ENCODE results near the gene ESRRB.

The ESRRB gene

DNA sequence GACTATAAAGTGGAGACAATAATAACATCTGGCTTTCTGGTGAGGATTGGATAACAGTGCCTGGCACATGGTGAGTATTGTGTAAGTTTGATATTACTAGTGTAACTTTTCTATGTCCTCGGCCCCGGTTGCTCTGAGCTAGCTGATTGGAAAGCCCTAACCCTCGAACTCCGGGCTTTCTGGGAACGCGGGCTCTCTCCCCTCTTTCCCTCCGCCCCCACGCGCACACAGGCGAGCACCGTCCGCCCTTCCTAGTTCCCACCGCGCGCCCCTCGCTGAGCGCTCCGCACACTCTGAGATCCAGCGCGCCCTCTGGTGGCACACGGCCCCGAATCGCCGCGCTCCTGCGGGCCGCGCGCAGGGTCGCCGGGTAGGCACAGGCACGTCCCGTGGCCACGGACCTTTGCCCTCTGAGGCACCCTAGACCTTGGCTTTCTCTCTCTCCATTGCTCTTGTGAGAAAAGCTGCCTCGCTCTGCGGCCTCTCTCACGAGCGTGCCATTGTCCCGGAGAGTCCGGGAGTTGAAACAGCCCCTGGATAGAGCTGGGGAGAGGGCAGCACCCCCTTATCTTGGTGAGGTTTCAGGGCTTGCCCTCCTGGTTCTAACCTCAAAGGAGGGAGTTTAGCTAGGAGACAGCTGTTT is 23.2 kb upstream of the ESRRB start:
- no peak for DNase-seq (ENCODE audit: low read depth, low spot score)

DNA sequence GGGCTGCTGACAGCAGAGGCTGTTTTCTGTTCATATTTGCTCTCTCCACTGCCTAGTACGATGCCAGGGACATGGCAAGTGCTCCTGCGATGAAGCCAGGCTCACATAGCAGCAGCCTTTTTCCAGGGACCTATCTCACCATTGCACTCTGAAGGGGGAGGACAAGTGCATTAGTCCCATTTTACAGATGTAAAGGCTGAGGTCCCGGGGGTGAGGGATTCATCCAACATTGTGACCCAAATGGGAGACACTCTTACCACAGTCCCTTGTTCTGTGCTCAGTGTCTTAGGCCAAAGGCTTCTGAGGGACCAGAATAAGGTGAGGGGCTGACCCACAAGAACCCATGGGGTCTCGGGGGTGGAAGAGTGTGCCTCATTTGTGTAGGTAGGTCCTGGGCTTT is 21.6 kb upstream of the ESRRB start:
- no peak for DNase-seq (ENCODE audit: low read depth, low spot score)

DNA sequence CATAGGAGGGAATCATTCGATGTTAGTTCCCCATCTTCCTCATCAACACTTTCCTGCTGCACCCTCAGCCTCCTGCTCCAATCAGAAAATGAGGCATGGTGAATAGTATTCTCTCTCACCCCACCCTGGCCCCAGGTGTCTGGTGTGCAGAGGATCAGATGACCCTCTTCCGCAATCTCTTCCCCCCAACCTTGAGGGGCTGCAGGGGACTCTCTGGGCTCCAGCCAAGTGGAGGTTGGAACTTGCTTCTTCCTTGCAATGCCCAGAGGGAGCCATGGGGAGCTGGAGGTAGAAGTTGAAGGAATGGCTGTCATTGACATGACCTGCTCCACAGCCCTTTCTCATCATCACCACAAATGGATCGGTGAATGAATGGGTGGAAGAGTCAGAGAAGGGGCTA is 20.2 kb upstream of the ESRRB start:
- no peak for DNase-seq (ENCODE audit: low read depth, low spot score)

DNA sequence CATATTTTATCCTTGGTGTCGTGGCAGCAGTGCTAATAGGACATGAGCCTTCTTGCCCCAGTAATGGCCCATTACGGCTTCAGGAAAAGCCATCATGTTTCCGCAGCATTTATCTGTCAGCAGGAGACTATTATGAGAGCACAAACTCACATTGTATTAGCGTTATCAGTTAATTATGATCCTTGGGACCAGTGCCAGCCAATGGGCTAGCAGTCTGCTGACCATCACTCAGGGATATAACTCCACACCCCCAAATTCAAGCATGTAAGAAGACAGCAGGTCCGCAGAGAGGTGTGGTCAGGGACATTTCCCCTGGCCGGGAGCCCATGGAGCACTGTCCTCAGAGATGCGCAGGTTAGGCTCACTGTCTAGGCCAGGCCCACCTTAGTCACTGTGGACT is 4.9 kb upstream of the ESRRB start:
- no peak for DNase-seq (ENCODE audit: low read depth, low spot score)

DNA sequence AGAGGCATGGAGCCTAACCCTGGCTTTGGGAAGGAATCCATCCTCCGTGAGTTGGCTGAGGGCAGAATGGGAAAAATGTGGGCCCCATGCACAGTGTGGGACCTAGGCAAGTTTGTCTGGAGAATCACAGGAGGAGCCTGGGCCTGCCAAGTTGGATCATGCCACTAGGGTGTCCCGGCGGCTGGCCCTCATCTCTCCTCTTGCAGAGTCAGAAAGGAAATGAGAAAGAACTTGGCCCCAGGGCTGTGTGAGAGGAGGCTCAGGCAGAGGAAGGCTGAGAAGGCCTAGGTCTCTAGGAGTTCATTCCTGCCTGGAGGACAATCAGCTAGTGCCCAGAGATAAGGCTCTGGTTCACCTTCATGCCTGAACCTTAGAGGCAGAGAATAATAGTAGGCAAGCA is 2.5 kb upstream of the ESRRB start:
- DNase-seq (ENCODE audit: low read depth, low spot score), result no peak

DNA sequence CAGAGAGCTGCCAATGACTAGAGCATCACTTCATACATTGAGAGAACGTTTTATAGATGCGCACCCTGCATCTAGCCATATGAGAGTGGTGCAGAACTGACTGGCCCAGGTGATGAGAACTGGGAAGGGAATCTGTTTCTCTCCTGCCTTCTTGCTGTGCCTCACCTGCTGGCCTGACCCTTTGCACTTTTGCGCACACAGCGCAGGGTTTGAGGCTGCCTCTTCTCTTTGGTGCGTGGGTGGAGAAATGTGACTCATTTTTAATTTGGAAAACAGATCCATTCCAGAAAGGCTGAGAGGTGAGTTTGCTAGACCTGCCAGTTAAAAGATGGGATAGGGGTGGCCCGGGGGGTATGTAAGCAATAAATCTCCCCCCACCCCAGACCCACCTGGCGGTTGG is 453 bp upstream of the ESRRB start:
- DNase-seq (ENCODE audit: low read depth, low spot score), result no peak

DNA sequence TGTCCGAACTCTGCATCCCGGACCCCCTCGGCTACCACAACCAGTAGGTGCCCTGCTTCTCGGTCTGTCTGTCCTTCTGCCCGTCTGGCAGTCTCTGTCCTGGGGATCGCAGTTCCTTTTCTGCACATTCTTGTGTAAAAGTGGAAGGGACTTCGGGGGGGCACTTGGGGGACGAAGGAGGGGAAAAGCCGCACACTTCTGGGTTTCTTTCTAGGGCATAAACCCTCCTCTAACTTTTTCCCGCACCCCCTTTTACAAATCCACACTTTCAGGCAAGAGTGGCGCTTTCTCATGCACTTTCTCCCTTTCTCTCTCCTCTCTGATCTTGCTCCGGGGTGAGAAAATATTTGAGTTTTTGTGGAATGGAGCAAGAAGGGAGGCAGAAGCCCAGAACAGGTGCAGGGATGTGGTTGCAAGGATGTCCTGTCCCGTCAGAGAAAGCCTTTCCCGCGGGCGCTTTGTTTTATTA is 506 bp downstream of the ESRRB start:
- no peak for DNase-seq (ENCODE audit: low read depth, low spot score)

DNA sequence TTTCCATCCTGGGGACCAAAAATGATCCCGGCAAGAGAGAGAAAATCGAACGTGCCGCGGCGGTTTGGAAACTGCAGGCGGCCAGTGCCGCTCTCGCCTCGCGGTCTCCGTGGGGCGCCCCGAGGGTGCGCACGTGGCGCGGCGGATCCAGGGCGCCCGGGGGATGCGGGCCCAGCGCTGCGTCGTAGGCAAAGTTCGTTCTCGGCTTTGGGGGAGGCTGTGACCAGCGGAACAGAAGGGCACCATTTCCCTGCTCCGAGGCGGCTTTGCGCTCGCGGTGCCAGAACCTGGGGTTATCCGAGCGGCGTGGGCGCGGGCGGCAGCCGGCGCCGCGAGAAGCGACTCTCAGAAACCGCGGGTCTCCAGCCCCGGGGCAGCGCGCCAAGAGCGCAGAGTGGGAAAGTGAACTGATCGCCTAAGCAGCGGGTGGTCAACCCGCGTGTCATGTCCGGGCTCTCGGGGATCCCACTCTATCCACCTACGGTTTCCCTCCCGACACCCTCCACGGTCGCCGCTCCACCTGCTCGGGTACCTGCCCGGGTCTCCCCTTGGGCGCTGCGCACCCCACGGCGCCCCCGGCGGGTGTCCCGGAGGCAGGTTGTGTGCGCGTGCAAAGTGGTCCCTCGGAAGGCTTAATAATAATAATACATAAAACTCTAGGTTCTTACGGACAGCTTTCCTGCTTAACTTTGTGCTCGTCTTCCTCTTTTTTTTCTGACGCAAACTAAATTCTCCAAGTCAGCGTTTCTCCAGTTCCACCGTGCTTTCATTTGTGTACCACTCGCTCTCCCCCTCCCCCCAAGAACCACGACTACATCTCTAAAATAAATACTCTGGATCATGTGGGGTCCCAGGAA is 1.2 kb downstream of the ESRRB start:
- DNase-seq (ENCODE audit: low read depth, low spot score), result no peak

DNA sequence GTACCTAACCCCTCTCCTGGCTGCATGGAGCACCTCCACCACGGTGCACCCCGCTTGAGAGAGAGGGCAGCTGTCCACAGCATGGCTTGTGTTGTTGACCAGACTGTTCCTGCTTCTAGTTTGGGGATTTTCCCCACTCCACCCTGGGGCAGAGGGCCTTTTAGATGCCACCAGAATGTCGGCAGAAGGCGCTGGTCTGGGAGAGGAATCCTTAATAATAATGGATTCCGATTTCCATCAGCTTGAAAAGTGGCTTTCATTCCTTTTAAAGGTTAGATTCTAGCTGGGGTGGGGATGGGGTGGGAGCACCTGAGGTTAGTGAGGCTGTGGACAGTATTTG is 1.8 kb downstream of the ESRRB start:
- no peak for DNase-seq (ENCODE audit: low read depth, low spot score)

DNA sequence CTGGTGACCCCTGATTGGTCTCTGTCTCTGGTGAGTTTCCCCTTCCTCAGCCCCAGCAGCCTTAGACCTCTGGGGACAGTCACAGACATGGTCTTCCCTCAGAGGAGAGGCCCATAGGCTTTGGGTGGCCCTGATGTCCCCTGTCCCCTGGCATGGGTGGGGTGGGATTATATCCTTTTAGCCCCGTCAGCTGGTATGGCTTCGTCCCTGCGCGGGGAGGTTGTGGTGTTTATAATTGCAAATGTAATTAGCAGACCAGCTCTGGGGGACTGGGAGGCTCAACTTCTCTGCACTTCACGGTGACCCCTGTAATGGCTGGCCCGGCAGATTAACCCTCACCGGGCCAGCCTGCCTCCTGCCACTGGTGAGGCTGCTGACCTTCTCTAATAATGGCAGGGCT is 5.1 kb downstream of the ESRRB start:
- no peak for DNase-seq (ENCODE audit: low read depth, low spot score)

DNA sequence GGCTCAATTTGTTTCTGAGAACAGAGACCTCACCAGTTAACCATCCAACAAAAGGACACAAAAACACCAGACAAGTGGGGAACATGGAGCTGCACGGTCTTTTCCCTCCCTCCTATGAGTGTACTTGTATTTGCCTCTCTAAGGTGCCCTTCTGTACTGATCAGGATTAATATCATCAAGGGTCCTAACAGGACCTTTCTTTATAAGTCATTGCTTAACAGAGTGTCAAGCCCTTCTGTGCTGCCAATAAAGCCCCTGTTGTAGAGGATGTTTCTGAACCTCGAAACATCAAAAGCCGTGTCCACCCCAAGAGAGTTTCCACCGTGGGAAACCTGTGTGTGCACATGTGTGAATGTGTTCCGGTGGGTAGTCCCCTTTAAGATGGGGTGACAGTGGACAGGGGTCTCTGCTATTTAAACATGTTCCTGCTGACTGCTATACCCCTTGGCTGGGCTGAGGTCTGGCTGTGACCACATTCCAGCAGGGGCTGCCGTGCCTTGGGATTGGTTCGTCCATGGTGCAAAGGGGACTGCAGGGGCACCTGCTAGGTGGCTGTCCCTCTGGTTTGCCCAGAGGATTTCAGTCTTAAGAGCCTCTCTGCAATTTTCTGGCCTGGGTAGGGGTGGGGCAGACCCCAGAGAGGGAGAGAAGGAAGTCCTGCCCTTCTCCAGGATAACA is 6.0 kb downstream of the ESRRB start:
- DNase-seq (ENCODE audit: low read depth, low spot score), result no peak

DNA sequence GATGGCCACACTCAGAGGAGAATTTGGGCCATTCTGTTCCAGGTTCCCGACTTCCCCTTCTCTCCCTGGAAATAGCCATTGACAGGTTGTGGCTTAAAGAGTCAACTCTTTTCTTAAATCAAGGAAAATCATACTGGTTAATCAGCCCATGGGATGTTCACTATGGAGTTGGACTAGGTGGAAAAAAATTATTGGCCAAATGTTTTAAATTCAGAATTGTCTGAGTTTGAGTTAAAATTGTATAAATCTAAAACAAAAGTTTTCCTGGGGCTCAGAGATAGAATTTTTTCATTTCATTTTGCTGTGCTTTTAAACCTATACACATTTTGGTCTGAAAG is 6.5 kb downstream of the ESRRB start:
- DNase-seq (ENCODE audit: low read depth, low spot score), result no peak

DNA sequence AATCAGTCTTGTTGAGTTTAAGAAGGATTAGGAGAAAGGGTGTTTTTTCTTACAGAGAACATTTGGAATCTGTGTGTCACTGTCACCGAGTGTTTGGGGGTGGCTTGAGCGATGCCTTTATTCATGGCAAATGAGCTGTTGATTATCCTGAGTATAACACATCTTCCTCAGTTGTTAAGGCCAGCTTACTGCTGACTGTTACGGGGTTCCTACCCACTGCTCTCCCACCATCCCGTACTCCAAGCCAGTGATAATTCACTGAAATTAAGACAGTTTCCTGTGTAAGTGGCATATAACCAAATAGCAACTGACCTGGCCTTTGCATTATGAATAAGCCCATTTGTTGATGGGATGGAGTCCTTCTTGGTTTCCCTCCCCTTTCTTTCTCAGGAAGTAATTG is 9.5 kb downstream of the ESRRB start:
- DNase-seq (ENCODE audit: low read depth, low spot score), result no peak

DNA sequence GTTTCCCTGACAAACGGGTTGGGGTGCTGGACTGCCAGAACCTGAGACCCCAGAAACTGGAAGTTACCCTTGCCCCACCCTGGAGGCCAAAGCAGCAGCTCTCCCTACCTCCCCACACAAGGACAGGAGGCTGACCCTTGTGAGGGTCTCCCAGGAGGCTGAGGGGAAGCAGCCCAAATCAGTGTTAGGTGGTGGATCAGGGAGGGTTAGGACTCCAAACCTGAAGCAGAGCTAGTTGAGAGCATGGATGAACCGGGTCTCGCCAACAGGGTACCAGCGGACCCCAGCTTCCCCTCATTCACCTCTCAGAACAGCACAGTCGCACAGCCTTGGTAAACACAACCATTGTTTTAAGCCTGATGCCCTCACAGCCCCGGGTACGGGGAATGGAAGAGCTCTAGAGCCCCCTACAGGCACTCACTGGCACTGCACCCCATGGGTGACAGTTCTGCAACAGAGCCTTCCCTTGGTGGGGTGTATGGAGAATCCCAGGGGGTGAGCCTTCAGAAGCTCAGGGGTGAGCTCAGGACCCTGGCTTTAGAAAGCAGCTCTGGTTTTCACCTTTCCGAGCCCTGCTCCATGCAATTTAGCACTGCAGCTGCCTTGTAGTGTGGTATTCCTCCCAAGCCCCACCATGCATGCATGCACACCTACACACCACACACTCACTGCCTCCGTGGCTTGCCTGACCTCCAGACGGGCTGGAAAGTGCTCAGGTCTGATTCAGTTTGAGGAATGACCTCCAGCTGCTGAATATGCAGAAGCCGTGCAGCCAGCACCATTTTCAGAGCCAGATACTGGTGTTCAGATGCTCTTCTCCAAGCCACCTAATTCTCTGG is 11.2 kb downstream of the ESRRB start:
- peak; percentile 23 for DNase-seq (ENCODE audit: low read depth, low spot score)

DNA sequence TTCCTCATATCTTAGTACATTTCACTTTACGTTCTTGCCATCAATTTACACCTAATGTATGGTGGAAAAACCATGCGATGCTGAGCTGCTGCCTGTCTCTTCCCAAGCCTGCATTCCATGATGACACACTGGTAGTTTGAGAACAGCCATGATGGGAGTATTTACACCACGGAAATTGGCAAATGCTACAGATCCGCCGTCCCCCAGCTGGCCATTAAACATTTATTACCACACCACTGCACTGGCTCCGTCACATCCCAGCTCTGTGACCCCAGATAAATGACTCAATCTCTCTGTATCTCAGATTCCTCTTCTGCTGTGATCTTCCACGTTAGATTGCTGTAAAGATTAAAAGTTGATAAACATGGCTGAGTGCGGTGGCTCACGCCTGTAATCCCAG is 13.9 kb downstream of the ESRRB start:
- no peak for DNase-seq (ENCODE audit: low read depth, low spot score)

DNA sequence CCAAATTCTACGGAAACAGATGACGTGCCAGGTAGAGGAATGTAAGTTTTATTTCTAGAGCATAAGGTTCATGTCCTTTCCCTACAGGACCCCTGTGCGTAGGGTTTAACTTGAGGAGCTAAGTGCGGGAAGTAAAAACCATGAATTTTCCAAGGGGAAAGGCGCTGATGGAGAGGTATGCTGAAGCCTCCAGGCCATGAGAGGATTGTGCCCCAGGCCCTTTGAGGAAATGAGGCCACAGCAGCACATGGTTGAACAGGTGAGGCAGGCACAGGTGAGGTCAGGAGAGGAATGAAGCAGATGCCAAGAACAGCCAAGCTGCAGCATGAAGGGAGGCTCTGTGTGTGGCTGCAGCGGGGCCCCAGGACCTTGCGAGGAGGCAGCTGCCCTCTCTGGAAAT is 14.7 kb downstream of the ESRRB start:
- no peak for DNase-seq (ENCODE audit: low read depth, low spot score)

DNA sequence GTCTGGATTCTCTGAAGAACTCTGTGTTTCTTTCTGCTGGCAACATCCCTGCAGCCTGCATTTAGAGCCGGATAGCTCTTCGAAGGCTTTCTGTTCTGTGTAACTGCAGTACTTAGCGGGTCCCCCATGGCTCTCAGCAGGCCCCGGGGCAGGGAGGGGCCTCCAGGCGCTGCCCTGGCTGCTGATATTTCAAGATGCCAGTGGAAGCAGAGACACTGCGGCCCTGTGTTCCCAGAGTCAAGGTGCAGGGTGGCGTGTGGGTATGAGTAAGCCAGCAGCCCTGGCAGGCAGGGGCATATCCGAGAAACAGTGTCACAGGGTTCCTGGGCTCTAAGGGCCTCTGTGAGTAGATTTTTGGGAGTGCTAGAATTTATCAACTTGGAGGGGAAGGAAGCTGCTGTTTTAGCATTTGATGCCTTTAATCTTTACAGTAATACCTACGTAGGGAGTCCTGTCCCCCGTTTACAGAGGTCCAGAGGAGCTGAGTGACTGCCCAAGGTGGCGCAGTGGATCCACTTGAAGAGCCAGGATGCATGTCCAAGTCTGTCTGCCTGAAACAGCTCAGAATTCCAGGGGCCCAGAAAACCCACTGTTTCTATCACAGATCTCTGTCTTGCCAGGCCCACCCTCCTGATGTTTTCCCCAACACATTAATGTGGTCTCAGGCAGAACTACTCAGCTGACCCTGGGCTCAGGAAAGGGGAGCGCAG is 16.2 kb downstream of the ESRRB start:
- DNase-seq (ENCODE audit: low read depth, low spot score), result no peak

DNA sequence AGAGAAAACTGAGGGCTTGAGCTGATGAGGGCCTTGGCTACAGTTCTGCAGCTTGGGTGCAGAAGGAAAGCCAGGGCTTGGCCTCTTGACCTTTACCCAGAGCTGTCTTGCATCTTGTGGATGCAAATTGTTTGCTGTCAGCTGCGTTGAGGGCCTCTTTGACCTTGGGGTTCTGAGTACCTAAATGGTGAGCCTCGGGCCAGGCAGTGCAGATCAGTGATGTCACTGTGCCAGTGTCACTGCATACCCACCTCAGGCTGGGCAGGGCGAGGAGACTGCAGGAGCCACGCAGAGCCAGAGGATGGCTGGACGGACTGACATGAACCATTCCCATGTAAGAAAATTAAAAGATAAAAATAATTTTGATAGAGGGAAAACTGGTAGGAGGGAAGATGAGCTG is 18.6 kb downstream of the ESRRB start:
- no peak for DNase-seq (ENCODE audit: low read depth, low spot score)

DNA sequence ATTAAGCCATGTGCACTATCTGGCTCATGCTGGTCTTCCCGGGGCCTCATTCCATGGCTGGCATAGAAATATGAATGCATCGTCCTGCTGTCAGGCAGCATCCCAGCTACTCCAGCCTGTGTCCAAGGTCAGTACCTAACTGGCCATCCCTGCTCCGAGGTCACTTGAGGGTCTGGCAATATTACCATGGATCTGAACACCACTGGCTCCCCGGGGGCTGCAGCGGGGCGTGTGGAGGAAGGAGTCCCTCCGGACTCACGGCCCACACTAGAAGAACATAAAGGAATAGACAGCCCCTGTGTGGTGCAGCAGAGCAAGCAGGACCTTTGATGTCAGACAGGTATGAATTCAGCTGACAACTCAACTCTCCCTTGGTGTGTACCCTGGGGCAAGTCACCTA is 19.2 kb downstream of the ESRRB start:
- DNase-seq (ENCODE audit: low read depth, low spot score), result no peak

DNA sequence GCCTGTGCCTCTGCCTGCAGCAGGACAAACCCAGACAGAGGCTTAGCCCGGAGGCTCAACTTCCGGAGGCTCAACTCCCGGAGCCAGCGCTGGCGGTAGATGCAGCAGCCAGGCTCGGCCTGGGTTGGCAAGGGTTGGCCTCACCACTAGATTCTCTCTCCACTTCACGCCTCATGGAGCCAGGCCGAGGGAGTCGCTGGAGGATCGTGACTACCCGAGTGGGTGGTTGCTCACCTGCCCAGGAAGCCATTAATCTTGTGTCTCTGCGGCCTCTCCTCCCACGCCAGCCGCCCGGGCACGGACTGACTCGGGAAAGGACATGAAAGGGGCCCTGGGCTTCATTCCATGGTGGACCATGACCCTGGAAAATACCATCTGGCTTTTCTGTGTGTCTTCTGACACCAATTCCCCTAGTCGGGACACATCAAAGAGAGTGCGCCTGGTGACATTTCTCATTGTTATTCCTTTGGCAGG is 20.8 kb downstream of the ESRRB start:
- no peak for DNase-seq (ENCODE audit: low read depth, low spot score)

DNA sequence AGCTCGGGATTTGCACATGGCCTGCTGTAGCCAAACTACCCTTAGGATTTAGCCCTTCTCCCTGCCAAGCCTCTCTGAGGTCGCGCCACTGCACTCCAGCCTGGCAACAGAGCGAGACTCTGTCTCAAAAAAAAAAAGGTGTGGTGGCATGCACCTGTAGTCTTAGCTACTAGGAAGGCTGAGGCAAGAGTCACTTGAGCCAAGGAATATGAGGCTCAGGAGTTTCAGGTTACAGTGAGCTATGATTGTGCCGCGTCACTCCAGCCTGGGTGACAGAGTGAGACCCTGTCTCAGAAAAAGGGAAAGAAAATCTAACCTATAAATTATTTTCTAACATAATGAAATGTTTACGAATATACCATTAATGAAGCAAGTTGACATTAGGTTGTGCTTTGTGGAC is 29.7 kb downstream of the ESRRB start:
- no peak for DNase-seq (ENCODE audit: low read depth, low spot score)

Data from iPS DF 19.7 (cell line).